ENCODE measurements around the gene METTL6. TPM values are rescaled to one million over a fixed set of nuclear protein-coding genes. Genes with fewer than 3 reads are reported as not detected.

The METTL6 gene
- total and polyA plus RNA-seq, 4 donors = 8.6 to 35.4 (median 13.2) TPM

DNA sequence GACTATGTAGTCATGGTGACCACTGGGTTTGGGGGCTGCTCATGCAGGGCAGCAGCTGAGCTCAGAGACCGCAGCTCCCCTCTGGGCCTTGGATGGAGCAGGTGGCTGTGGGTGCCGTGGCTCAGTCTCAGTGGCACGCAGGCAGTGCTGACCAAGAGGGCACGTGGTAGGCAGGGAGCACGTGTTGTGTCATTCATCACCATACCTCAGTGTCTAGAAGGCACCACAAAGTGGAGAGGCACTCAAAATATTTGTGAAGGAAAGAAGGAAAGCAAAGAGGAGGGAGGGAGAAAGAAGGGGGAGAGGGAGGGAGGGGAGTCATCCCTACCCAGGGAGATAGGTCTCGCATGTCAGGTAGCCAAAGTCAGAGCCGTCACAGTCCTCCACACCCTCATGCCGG, 26.2 kb upstream of the METTL6 start:
- TF ChIP-seq, protein P1, sequence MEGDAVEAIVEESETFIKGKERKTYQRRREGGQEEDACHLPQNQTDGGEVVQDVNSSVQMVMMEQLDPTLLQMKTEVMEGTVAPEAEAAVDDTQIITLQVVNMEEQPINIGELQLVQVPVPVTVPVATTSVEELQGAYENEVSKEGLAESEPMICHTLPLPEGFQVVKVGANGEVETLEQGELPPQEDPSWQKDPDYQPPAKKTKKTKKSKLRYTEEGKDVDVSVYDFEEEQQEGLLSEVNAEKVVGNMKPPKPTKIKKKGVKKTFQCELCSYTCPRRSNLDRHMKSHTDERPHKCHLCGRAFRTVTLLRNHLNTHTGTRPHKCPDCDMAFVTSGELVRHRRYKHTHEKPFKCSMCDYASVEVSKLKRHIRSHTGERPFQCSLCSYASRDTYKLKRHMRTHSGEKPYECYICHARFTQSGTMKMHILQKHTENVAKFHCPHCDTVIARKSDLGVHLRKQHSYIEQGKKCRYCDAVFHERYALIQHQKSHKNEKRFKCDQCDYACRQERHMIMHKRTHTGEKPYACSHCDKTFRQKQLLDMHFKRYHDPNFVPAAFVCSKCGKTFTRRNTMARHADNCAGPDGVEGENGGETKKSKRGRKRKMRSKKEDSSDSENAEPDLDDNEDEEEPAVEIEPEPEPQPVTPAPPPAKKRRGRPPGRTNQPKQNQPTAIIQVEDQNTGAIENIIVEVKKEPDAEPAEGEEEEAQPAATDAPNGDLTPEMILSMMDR (IDR thresholded peaks at IDR 0.05; ENCODE audit: control extremely low read depth, extremely low read depth) = no peak
- DNase-seq = no peak

DNA sequence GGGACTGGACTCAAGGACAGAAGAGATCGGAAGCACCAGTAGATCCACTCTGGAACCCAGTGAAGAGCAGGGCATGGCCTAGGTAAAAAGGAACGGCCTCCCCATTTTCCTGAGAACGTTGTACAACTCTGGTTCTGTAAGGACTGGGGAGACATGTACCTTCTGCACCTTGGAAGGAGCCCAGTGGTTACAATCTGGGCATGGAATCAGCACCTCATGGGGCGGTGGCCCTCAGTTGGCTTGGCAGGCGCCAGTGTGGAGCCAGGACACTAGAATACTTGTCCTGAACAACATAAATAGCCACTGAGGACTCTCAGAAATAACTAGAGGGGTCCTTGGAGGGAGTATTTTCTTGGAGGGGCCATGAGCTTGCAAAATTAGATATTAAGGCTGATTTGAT, 25.6 kb upstream of the METTL6 start:
- ATAC-seq (ENCODE audit: insufficient read depth, low FRiP score) (no peak), DNase-seq (no peak)
- WGBS, 2 donors = 95 to 97% methylated on average over 5 of the region's 5 CpGs
- Histone ChIP-seq H3K4me1 (ENCODE audit: control insufficient read depth in 5 of 5, insufficient read depth in 5 of 5, low read length in 5 of 5) (no peaks in the 10 kb centered on the region), H3K36me3 (ENCODE audit: control insufficient read depth in 4 of 4, insufficient read depth in 4 of 4, low read length in 4 of 4) (peaks cover 0 to 9% (median under 1%) of the 10 kb centered on the region in 4 donors), H3K27ac (ENCODE audit: low read depth in 1 of 2, low read length in 1 of 2) (no peak overlapping the region), H3K9ac (ENCODE audit: insufficient read depth in 1 of 2, low read length in 2 of 2) (no peak overlapping the region), H3K27me3 (ENCODE audit: control insufficient read depth in 3 of 3, insufficient read depth in 3 of 3, low read length in 2 of 3) (no peaks in the 10 kb centered on the region), H3K4me3 (no peak overlapping the region), H3K9me3 (ENCODE audit: control insufficient read depth in 4 of 4, insufficient read depth in 3 of 4, low read length in 3 of 4) (no peaks in the 10 kb centered on the region)
- TF ChIP-seq, protein P1 (IDR thresholded peaks at IDR 0.05; ENCODE audit: control extremely low read depth, extremely low read depth) = no peak

More for the DNA sequence above, 26.2 kb upstream of the METTL6 start:
- Histone ChIP-seq H3K27me3 (ENCODE audit: control insufficient read depth in 3 of 3, insufficient read depth in 3 of 3, low read length in 2 of 3) (no peaks in the 10 kb centered on the region), H3K9me3 (ENCODE audit: control insufficient read depth in 4 of 4, insufficient read depth in 3 of 4, low read length in 3 of 4) (peaks cover 0 to 3% (median 0%) of the 10 kb centered on the region in 4 donors), H3K4me1 (ENCODE audit: control insufficient read depth in 5 of 5, insufficient read depth in 5 of 5, low read length in 5 of 5) (no peaks in the 10 kb centered on the region), H3K9ac (ENCODE audit: insufficient read depth in 1 of 2, low read length in 2 of 2) (no peak overlapping the region), H3K4me3 (no peak overlapping the region), H3K27ac (ENCODE audit: low read depth in 1 of 2, low read length in 1 of 2) (no peak overlapping the region), H3K36me3 (ENCODE audit: control insufficient read depth in 4 of 4, insufficient read depth in 4 of 4, low read length in 4 of 4) (peaks cover 0 to 9% (median under 1%) of the 10 kb centered on the region in 4 donors)
- 86 to 90% methylated on average over 8 of the region's 8 CpGs for WGBS, 2 donors
- no peak for ATAC-seq (ENCODE audit: insufficient read depth, low FRiP score)

DNA sequence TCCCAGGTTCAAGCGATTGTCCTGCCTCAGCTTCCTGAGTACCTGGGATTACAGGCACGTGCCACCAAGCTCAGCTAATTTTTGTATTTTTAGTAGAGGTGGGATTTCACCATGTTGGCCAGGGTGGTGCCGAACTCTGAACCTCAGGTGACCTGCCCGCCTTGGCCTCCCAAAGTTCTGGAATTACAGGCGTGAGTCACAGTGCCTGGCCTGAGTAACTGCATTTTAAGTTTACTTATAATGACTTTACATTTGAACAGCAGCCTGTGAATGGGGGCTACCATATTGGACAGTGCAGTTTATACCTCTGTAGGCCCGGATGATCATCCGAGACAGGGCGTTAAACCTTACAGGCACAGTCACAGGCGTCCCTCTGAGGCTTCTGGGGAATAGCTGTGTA, 24.8 kb upstream of the METTL6 start:
- H3K36me3 ChIP-seq (ENCODE audit: control insufficient read depth in 4 of 4, insufficient read depth in 4 of 4, low read length in 4 of 4) = peaks cover 0 to 9% (median under 1%) of the 10 kb centered on the region in 4 donors
- no peaks in the 10 kb centered on the region for H3K9me3 ChIP-seq (ENCODE audit: control insufficient read depth in 4 of 4, insufficient read depth in 3 of 4, low read length in 3 of 4)
- TF ChIP-seq, protein P1 (IDR thresholded peaks at IDR 0.05; ENCODE audit: control extremely low read depth, extremely low read depth) = no peak

More for the DNA sequence above, 24.8 kb upstream of the METTL6 start:
- WGBS, 2 donors = 90 to 91% methylated on average over 9 of the region's 9 CpGs
- no peak for ATAC-seq (ENCODE audit: insufficient read depth, low FRiP score)
- Histone ChIP-seq H3K9ac (ENCODE audit: insufficient read depth in 1 of 2, low read length in 2 of 2) (no peak overlapping the region), H3K4me3 (no peak overlapping the region), H3K4me1 (ENCODE audit: control insufficient read depth in 5 of 5, insufficient read depth in 5 of 5, low read length in 5 of 5) (no peaks in the 10 kb centered on the region), H3K27me3 (ENCODE audit: control insufficient read depth in 3 of 3, insufficient read depth in 3 of 3, low read length in 2 of 3) (no peaks in the 10 kb centered on the region), H3K27ac (ENCODE audit: low read depth in 1 of 2, low read length in 1 of 2) (no peak overlapping the region)
- DNase-seq = no peak
